Esophagus squamous epithelium (tissue), 5 donors: Measurements from ENCODE around the gene NCOA7. TPM values are rescaled to one million over a fixed set of nuclear protein-coding genes. Genes with fewer than 3 reads are reported as not detected.
"Not testable (repeated sequence)": the region's sequence is repeated elsewhere in the genome, so short reads cannot be mapped to it uniquely, and the experiment has no call there.

Experiments
- DNase-seq: peaks from one replicate; lab custom pipeline; 2025; lab: John Stamatoyannopoulos, UW
- H3K27ac ChIP-seq, 4 donors: fragments of 200-600 bp; sonication (generic); one replicate each; pipeline ENCODE4 v1.5.1; 2016 to 2019; ENCODE audit warnings: mild to moderate bottlenecking in 1 of 4
- H3K27me3 ChIP-seq, 4 donors: fragments of 200-600 bp; sonication (generic); 1 replicate in 3 of 4; 2 replicates in 1 of 4; pipeline versions ENCODE4 v1.5.1 to v1.6.0; 2017 to 2021; ENCODE audit warnings: antibody characterized with exemption in 1 of 4
- H3K36me3 ChIP-seq, 3 donors: fragments of 200-600 bp; sonication (generic); one replicate each; pipeline ENCODE4 v1.5.1; 2016 to 2019
- H3K4me1 ChIP-seq, 3 donors: fragments of 200-600 bp; sonication (generic); one replicate each; pipeline ENCODE4 v1.5.1; 2017 to 2019
- H3K4me3 ChIP-seq, 4 donors: fragments of 200-600 bp; sonication (generic); 1 replicate in 3 of 4; 2 replicates in 1 of 4; pipeline ENCODE4 v1.5.1; 2016 to 2019; ENCODE audit warnings: mild to moderate bottlenecking in 2 of 4, moderate library complexity in 1 of 4
- H3K9me3 ChIP-seq, 3 donors: fragments of 200-600 bp; sonication (generic); one replicate each; pipeline ENCODE4 v1.5.1; 2016 to 2019
- CTCF ChIP-seq, 6 experiments: fragments of 450-650 bp in 4 of 6; fragments of 200-600 bp in 2 of 6; sonication (generic) in 2 of 6; IDR thresholded peaks; one replicate each; pipeline ENCODE4 v1.5.1; 2016 to 2019; ENCODE audit warnings: antibody characterized with exemption in 6 of 6, mild to moderate bottlenecking in 4 of 6, moderate library complexity in 4 of 6
- POLR2A ChIP-seq, 4 donors: fragments of 450-650 bp; IDR thresholded peaks; one replicate each; pipeline ENCODE4 v1.6.1; 2017; ENCODE audit warnings: antibody characterized with exemption in 4 of 4, mild to moderate bottlenecking in 4 of 4, moderate library complexity in 3 of 4
- WGBS, 2 donors: methylation state at CpG; one replicate each; pipeline ENCODE4 v1.1.5; 2018; 5-methylcytosine and 5-hydroxymethylcytosine counted together
- intact Hi-C: fragments of 100-400 bp; cut with DNase I; formaldehyde crosslinking; loops from one replicate; pipeline ENCODE4 v1.15.0; 2022
- total RNA-seq, 4 donors: library from RNA; depleted of rRNA; stranded (reverse); fragments of >200 nt; gene quantifications; one replicate each; pipeline ENCODE4 v1.1.0, GENCODE V29; 2016
- donor health status: DM: yes; HTN: yes; CAD: no.

The NCOA7 gene
- total RNA-seq, 4 donors from 2014 or later = 30.9 to 85.1 (median 45.8) TPM

GRCh38 chr6:125963817-125964216 is 173.1 kb downstream of the NCOA7 start:
- WGBS, 2 donors = 78 to 94% methylated on average over 2 of the region's 2 CpGs
- intact Hi-C loops = no loop called here
- no peak overlapping the region for H3K27ac ChIP-seq
- H3K4me1 ChIP-seq = peaks cover 6 to 33% (median 12%) of the 10 kb centered on the region in 3 donors
- no peak for TF ChIP-seq CTCF (IDR thresholded peaks at IDR 0.05)
- TF ChIP-seq POLR2A (IDR thresholded peaks at IDR 0.05) = no peak
- no peak overlapping the region for H3K4me3 ChIP-seq
- no peak for DNase-seq
- H3K27me3 ChIP-seq = no peaks in the 10 kb centered on the region
- H3K36me3 ChIP-seq = peaks cover 0 to 31% (median 0%) of the 10 kb centered on the region in 3 donors
- no peaks in the 10 kb centered on the region for H3K9me3 ChIP-seq

DNA sequence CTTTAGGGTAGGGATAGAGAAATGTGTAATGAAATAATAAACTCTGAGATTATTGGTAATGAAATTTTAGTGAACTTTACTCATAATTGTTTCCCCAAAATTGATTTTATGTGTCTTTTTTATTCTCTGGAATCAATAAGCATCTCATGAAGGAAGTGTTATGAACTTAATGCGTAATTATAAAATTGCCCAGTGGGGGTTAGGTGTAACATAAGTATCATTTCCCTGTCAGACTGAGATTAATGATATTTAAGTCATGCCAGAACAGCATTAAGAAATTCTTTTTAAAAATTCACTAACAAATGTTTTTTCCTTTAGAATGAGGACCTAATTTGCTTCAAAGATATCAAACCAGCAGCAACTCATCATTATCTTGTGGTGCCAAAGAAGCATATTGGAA is 175.8 kb downstream of the NCOA7 start:
- no peaks in the 10 kb centered on the region for H3K27me3 ChIP-seq
- H3K4me1 ChIP-seq = peaks cover 0 to 8% (median 0%) of the 10 kb centered on the region in 3 donors
- H3K27ac ChIP-seq = no peak overlapping the region
- H3K4me3 ChIP-seq = no peak overlapping the region
- H3K36me3 ChIP-seq = peaks cover 0 to 35% (median 0%) of the 10 kb centered on the region in 3 donors
- intact Hi-C loops = no loop called here
- H3K9me3 ChIP-seq = no peaks in the 10 kb centered on the region
- no peak for DNase-seq
- WGBS, 2 donors = 91 to 94% methylated on average over 1 of the region's 1 CpG
- TF ChIP-seq POLR2A (IDR thresholded peaks at IDR 0.05) (no peak), CTCF (IDR thresholded peaks at IDR 0.05) (no peak)

DNA sequence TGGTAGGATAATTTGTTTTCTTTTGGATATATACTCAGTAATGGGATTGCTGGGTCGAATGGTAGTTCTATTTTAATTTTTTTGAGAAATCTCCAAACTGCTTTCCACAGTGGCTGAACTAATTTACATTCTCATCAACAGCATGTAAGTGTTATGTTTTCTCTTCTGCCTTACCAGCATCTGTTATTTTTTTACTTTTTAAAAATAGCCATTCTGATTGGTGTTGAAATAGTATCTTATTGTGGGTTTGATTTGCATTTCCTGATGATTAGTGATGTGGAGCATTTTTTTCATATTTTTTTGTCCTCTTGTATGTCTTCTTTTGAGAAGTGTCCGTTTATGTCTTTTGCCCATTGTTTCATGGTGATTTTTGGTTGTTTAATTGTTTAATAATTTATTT is 177.7 kb downstream of the NCOA7 start:
- WGBS, 2 donors = 58 to 81% methylated on average over 2 of the region's 2 CpGs
- H3K36me3 ChIP-seq = peaks cover 0 to 47% (median 0%) of the 10 kb centered on the region in 3 donors
- no peak for DNase-seq
- no peak overlapping the region for H3K4me3 ChIP-seq
- TF ChIP-seq CTCF (IDR thresholded peaks at IDR 0.05) (no peak), POLR2A (IDR thresholded peaks at IDR 0.05) (no peak)
- peaks cover 0 to 7% (median 0%) of the 10 kb centered on the region in 3 donors for H3K4me1 ChIP-seq
- intact Hi-C loops = no loop called here
- no peak overlapping the region for H3K27ac ChIP-seq
- H3K27me3 ChIP-seq = no peaks in the 10 kb centered on the region
- no peaks in the 10 kb centered on the region for H3K9me3 ChIP-seq

- intact Hi-C loops = no loop called here
- WGBS, 2 donors = 0 to 59% methylated on average over 2 of the region's 2 CpGs
- no peak for DNase-seq
- Histone ChIP-seq H3K36me3 (peaks cover 0 to 63% (median 10%) of the 10 kb centered on the region in 3 donors), H3K4me1 (no peaks in the 10 kb centered on the region), H3K4me3 (no peak overlapping the region), H3K9me3 (no peaks in the 10 kb centered on the region), H3K27ac (no peak overlapping the region), H3K27me3 (no peaks in the 10 kb centered on the region)
- TF ChIP-seq POLR2A (IDR thresholded peaks at IDR 0.05) (no peak), CTCF (IDR thresholded peaks at IDR 0.05) (no peak)
These were observed 180.0 kb downstream of the NCOA7 start for GRCh38 chr6:125970760-125971159.

GRCh38 chr6:125972478-125972877 is 181.7 kb downstream of the NCOA7 start:
- WGBS, 2 donors = 33 to 87% methylated on average over 1 of the region's 1 CpG
- H3K27ac ChIP-seq, DNase-seq, H3K9me3 ChIP-seq, H3K4me3 ChIP-seq, H3K27me3 ChIP-seq, H3K4me1 ChIP-seq, intact Hi-C loops: not testable (repeated sequence)
- peaks cover 0 to 66% (median 10%) of the 10 kb centered on the region in 3 donors for H3K36me3 ChIP-seq
